22Rv1 (cell line): ENCODE results near the gene DNAJC5G.

Experiments used
- ZFX ChIP-seq: fragments of 450-650 bp; IDR thresholded peaks from 2 replicates; pipeline ENCODE4 v1.6.1; 2017; ENCODE audit warnings: antibody characterized with exemption, borderline replicate concordance
- TF ChIP-seq, protein P1 (sequence below): fragments of 450-650 bp; IDR thresholded peaks from 2 replicates; pipeline ENCODE4 v1.5.1; 2017; ENCODE audit warnings: mild to moderate bottlenecking

DNA sequence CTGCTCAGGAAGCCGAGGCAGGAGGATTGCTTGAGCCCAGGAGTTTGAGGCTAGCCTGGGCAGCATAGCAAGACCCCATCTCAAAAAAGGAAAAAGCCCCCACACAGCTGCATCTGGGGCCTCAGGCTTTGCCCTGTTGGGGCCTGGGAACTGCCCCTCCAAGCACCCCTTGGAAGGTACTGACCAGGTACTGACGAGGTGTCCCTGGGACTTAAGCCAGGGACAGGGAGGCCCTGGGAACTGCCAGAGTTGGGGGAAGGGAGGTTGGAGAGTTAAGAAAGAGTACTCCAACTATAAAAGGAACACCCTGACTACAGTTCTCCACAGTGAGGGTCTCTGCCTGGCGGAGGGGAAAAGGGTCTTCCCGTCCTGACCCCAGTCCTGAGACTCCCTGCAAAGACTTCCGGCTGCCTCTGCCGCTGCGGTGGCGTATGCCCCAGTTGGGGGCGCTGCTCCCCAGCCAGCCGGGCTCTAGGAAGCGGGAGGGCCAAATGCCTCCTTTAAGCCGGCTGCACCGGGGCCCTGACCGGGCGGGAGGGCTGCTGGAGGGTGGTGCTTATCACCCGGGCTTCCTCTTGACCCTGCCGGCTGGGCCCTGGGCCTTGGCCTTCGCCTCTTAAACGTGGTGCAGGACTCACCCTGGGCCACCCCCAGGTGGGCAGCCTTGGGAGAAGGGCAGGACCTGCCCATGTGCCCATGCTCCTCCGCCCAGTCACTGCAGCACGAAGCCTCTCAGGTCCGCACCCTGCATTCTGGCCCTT, 25.2 kb upstream of the DNAJC5G start:
- TF ChIP-seq, protein P1, sequence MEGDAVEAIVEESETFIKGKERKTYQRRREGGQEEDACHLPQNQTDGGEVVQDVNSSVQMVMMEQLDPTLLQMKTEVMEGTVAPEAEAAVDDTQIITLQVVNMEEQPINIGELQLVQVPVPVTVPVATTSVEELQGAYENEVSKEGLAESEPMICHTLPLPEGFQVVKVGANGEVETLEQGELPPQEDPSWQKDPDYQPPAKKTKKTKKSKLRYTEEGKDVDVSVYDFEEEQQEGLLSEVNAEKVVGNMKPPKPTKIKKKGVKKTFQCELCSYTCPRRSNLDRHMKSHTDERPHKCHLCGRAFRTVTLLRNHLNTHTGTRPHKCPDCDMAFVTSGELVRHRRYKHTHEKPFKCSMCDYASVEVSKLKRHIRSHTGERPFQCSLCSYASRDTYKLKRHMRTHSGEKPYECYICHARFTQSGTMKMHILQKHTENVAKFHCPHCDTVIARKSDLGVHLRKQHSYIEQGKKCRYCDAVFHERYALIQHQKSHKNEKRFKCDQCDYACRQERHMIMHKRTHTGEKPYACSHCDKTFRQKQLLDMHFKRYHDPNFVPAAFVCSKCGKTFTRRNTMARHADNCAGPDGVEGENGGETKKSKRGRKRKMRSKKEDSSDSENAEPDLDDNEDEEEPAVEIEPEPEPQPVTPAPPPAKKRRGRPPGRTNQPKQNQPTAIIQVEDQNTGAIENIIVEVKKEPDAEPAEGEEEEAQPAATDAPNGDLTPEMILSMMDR, result peak; percentile 56
- TF ChIP-seq ZFX, result no peak
